Stimulated activated CD4-positive, alpha-beta T cell treated with anti-CD3 and anti-CD28 coated beads, Interleukin-4, amount 100 ng/mL, for 4 hours (primary cell): ENCODE results near the gene TYSND1.
"Not testable (repeated sequence)": the region's sequence is repeated elsewhere in the genome, so short reads cannot be mapped to it uniquely, and the experiment has no call there.

Experiments
- DNase-seq, 2 experiments: peaks; one replicate each; pipeline ENCODE4 v3.0.0-alpha.2; 2020

The TYSND1 gene, protein sequence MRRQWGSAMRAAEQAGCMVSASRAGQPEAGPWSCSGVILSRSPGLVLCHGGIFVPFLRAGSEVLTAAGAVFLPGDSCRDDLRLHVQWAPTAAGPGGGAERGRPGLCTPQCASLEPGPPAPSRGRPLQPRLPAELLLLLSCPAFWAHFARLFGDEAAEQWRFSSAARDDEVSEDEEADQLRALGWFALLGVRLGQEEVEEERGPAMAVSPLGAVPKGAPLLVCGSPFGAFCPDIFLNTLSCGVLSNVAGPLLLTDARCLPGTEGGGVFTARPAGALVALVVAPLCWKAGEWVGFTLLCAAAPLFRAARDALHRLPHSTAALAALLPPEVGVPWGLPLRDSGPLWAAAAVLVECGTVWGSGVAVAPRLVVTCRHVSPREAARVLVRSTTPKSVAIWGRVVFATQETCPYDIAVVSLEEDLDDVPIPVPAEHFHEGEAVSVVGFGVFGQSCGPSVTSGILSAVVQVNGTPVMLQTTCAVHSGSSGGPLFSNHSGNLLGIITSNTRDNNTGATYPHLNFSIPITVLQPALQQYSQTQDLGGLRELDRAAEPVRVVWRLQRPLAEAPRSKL

DNA sequence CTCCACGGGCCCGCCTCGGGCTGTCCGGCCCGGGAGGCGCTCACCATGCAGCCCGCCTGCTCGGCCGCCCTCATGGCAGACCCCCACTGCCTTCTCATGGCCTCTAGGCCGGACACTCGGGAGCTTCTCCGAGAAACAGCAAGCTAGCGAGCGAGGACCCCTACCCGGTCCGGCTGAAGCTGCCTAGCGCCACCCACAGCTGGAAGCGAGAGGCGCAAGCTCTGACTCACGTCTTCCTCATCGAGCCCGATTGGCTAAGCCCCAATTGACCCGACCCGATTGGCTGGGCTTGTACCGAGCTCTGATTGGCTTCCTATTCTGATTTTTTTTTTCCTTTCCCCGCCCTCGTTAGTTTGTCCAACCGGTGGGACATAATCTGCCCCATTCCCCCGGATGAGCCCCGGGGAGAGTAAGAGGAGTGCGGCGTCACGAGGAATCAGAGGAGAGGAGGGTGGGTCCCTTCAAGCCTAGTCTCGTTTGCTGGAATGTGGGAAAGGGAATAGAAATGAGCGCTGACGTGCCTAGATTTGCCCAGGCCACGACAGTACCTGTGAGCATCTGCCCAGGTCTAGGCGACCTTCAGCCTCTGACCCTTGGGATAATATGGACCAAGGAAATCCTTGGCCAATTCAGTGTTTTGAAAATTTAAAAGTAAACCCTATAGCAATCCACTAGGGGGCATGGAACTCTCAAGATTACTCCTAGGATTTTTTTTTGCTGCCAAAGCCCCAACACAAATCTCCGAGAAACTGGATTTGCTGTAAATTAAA lies at the start of gene TYSND1:
Gene TYSND1, minus strand, starts transcription at position 212 of the 770 bp plus-strand sequence. Its CDS starts 114 bp downstream, at position 98.
- DNase-seq: peak; percentile 85 to 94

DNA sequence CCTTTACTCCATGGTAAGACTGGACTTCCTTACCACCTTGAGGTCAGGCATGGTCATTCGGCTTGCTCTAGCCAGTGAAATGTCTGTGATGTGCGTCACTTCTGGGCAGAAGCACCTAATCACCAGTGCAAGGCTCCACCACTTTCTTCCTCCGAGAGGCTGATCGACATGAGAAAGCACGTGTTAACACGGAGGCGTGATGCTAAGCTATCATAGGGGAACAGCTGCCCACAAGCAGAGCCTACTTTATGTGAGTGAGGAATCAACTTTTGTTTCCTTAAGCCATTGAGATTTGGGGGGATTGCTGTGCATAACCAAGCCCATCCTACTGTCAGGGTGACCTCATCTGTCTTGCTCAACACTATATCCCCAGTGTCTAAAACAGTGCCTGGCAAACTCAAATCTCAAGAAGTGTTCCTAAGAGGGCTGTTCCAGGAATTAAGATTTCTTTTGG lies 46.9 kb upstream of the TYSND1 start:
- no peak for DNase-seq

DNA sequence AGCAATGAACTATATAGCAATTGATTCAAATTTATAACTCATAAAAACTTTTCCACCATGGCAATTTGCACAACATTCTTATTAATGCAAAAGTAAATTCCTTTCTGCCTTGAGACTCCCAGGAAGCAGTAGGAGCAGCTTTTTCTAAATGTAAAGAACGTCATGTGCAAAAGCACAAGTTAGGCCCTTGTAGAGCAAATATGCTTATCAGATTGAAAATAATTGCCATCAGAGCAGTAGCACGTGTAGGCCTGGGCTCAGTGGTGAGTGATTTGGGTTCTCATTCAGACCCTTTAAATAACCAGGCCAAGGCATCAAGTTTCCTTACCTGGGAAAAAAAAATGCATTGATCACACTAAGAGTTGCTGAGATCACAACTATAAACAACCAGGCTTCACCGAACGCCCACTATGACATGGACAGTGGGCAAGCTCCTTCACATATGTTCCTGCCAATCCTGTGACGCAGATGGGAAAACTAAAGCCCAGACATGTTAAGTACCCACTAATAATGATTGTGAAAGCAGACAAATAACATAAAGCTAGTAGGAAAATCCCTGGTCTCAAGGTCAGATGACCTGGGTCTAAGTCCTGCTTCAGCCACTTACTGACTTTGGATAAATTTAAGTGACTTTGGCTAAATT lies 45.9 kb upstream of the TYSND1 start:
- no peak for DNase-seq

DNA sequence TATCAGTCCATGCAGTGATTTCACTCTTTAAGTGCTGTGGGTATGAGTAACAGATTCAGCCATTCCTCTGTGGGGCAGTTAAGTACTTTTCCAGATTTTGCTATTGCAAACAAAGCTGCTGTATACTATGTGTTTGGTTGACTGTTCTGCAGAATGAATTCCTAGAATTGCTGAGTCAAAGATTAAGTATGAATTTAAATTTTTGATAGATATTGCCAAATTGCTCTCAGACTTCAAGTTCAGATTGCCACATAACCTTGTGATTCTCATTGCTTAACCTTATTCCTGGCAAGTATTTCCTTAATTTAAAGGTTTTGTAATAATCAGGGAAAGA lies 45.4 kb upstream of the TYSND1 start:
- no peak for DNase-seq

DNA sequence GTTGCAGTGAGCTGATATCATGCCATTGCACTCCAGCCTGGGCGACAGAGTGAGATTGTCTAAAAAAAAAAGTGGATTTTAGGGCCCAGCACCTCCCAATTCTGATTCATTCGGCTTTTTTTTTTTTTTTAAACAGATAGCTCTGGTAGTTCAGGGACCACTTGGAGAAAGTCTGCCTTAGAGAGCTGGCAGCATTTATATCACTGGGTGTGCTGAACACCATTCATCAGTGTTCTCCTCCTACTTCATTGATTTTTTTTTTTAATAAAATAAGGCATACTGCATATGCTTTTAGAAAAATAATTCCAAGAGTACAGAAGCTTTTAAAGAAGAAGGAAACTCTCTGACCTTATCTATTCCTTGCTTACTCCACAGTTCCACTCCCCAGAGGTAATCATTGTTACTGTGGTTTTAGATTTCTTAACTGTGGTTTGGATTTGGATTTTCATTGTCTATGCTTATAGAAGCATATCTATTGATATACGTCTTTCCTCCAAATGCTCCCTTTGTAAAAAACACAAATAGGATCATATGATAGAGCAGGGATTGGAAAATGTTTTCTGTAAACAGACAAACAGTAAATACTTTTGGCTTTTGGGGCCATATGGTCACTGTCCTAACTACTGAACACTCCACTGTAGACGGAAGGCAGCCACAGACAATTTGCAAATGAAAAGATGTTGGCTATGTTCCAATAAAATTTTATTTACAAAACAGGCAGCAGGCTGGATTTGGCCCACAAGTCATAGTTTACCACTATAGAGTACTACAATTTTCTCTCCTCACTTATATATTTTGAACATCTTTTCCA lies 44.9 kb upstream of the TYSND1 start:
- DNase-seq: no peak

DNA sequence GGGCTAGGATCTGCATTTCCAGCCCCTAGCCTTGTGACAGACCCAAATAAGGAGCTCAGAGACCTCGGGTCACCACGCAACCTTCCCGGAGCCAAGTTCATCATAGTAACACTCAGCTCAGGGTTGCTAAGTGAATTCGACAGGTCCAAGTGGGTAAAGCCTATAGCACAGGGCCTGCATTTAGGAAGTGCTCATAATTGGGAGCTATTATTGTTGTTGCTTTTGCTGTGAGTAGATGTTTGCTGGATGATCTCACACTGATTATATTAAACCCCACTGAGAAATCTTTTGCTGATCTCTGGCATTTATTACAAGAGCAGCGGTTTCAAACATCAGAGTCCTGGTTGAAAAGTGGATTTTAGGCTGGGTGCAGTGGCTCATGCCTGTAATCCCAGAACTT lies 44.1 kb upstream of the TYSND1 start:
- no peak for DNase-seq

DNA sequence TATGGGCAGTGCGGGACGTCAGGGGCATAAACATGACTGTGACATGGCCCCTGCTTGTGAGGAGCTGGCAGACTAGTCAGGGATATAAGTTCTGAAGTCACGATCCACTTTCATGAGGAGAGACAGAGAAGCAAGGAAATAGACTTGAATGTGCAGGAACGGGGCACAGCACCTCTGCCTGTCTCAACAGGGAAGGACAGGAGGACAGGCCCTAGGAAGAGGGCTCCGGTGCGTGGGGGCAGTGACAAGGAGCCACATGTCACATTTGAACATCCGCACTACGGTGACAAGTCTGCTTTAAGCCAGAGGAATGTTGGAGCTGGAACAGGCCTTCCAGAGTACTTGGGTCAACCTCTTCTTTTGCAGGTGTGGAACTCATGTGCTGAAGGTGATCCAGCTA lies 43.6 kb upstream of the TYSND1 start:
- DNase-seq: no peak

DNA sequence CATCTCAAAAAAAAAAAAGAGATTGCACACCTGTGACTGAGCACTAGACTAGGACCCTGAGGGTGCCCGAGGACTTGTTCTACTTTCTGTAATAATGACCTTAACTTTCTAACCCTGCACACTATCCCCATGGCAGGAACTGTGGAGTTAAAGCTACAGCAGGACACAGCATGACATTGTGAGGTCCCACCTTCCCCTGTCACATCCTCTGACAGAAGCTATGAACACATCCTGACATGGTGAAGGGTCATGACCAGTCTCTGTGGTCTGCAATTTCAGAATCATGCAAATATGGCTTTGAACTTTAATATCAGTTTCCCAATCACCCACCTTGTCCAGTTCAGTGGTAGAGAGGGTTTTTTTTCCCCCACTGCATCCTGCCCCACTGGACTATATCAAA lies 42.3 kb upstream of the TYSND1 start:
- no peak for DNase-seq

DNA sequence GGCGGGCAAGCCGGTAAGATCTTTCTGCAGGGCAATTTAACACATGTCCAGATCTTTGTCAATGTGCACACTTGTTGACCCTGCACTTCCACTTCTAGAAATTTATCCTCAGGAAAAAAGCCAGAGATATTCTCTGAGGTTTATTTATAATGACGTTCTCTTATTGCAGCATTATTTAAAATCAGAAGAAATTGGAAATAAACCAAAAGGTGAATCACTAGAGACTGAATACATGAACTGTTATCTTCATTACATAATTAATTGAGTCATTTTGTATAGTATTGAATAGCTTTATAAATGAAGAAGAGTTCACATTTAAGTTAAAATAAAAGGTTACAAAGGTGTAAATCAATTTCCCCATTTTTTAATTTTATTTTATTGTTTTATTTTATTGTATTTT lies 40.1 kb upstream of the TYSND1 start:
- DNase-seq: no peak

DNA sequence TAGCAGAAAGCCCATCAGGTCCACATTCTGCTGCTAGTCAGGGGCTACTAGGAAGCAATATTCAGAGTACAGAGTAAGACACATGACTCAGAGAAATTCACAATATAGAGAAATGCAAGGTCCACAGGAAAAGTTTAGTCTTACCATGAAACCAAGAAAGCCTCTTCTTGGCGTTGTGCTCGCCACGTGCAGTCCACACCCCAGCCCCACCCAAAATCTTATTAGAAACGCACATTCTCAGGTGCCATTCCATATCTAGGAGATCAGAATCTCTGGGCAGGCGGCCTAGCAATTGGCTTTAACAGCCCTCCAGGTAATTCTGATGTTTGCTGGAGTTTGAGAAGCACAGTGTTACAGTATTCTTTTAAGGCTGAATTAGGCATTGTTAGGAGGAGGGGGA lies 39.6 kb upstream of the TYSND1 start:
- no peak for DNase-seq

DNA sequence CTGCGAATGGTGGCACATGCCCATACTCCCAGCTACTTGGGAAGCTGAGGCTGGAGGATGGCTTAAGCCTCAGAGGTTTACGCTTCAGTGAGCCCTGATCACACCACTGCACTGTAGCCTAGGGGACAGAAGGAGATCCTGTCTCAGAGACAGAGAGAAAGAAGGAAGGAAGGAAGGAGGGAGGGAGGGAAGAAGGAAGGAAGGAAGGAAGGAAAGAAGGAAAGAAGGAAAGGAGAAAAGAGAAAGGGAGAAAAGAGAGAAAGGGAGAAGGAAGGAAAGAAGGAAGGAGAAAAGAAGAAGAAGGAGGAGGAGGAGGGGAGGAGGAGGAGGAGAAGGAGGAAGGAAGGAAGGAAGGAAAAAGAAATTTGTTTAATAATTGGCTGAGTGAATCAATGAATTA lies 36.8 kb upstream of the TYSND1 start:
- DNase-seq: no peak

DNA sequence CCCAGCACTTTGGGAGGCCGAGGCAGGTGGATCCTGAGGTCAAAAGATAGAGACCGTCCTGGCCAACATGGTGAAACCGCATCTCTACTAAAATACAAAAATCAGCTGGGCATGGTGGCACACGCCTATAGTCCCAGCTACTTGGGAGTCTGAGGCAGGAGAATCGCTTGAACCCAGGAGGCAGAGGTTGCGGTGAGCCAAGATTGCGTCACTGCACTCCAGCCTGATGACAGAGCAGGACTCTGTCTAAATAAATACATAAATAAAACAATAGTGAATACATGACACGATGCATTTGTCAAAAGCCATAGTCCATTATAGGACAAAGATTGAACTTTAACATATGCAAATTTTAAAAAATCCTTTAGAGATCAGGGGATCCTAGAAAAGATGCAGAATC lies 32.7 kb upstream of the TYSND1 start:
- DNase-seq: not testable (repeated sequence)

DNA sequence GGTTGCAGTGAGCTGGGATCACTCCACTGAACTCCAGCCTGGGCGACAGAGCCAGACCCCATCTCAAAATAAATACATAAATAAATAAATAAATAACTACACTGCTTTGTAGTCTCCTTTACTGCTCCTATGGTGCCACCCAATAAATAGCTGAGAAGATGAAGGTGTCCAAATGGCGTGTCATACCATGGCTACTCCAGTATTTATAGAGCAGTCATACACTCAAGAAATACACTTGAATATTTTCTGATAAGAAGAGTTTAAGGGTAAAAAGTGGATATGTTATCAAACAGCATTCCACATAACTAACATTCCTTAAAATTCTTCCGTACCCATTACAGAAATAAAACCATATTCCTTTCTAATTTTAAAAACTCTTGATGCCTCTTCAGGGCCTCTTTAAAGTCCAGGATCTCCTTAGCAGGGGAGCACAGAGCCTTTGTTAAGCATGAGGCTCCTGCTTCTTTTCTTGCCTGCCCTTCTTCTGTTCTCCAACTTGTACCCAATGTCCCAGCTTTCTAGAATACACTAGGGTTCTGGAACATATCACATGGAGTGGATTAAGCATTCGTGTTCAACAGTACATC lies 31.7 kb upstream of the TYSND1 start:
- DNase-seq: no peak

DNA sequence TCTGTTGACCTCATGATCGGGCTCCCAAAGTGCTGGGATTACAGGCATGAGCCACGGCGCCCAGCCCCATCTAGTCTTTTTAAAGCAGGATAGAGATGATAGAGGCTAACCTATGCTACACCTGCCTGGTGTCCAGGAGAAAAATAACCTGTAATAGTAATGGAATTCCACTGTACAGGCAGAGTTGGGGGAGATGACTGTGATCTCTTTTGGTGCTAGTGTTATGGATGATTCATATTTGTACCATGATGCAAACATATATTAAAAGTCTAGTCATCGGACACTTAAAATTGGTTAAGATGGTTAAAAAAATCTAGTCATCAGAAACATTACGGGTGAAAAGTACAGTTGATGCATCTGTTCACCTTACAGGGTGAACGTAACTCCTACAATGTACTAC lies 29.9 kb upstream of the TYSND1 start:
- no peak for DNase-seq

DNA sequence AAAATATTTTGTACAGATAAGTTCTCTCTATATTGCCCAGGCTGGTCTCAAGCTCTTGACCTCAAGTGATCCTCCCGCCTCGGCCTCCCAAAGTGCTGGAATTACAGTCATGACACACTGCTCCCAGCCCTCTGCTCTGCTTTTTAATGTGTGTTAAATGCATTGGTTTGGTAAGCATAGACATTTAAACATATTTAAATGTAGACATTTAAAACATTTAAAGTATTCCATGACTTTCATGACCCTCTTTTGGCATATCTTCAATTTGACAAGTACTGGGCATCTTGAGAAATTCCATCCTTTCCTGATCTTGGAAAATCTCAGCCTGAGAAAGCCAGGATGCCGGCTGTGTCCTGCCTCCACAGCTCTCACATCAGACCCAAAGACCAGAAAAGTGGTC lies 29.0 kb upstream of the TYSND1 start:
- DNase-seq: no peak

DNA sequence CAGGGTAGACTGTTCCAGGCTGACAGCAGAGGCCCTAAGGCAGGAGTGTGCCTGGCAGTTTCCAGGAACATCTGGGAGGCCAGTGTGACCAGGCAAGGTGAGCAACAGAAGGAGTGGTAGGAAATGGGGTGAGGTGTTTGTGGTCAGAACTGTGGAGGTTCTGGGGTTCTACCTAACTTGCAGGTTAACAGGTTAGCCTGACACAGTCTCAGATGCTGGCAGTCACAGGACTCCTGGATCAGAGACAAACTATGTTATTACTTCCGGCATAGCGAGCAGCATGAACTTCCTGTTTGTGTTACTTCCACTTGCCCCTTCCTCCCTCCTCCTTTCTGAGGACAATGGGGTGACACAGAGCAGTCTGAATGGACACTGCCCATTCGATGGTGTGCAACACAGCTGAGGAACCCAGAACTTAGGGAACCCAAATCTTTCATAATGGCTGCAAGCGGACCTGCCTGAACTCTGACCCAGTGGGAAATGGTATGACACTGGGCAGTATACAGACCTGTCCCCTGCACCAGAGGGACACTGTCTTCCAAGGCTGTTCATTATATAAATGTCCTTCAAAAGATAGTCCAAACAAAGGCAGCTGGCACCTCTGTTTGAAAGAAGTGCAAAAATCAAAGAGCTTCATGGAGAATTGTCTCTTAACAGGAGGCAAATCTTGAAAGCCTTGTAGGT lies 27.7 kb upstream of the TYSND1 start:
- DNase-seq: peak in 1 of 2 experiments; percentile 11

DNA sequence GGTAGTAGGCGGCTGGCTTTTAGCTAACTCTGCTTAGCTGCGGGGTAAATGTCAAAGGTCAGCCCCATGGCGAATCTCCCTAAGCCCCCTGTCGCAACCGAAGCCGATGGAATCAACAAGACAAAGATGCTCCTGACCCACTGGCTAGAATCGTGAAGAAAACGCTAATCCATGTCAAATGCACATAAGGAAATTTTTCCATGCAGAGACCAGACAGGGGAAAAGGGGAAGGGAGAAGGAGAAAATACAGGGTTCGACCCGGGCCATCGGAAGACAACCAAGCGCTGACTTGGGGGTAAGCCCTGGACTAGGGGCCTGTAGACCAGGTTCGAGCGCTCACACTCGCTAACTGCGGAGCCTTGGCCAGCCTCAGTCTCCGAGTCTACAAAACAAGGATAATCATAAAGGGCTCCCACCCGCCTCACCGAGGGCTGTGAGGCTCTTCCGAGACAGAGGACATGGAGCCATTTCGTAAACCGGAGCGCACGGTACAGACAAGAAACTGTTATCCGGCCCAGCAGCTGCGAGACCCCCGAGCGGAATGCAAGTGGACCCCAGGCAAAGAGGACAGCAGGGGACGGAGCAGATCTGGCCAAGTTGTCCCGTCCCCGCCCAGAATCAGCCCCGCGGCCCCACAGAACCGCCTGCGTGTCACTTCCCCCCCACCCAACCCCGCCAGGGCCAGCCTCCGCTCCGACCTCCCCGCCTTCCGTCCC lies 23.3 kb upstream of the TYSND1 start:
- peak in 1 of 2 experiments; percentile 9 for DNase-seq

DNA sequence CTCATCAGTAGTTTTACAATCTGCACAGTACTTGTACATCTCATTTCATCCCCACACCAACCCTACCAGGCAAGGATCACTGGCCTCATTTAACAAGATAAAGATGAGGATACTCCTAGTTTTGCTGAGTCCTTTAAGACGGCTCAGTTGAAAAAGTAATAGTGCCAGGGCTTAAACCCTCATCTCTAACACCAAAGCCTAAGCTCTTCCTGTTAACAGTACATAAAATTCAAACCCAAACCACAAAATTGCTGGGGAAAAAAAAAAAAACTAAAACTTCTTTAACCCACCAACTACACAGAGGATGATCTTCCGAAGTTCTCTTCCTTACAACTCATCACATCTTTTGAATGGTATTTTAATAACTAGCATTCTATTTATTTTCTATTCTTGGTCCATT lies 22.5 kb upstream of the TYSND1 start:
- no peak for DNase-seq

DNA sequence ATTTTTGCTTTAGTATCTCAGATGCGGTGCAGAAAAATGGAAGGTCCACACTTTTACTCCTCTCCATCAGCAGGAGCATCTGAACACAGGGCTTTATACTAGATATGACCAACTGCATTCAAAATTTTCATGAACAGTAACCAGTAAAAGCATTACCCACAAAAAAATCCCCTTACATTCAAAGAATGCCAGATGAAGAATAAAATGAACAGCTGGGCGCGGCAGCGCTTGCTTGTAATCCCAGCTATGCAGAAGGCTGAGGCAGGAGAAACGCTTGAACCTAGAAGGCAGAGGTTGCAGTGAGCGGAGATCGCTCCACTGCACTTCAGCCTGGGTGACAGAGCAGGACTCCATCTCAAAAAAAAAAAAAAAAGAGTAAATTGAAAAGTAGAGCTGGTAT lies 20.7 kb upstream of the TYSND1 start:
- no peak for DNase-seq

DNA sequence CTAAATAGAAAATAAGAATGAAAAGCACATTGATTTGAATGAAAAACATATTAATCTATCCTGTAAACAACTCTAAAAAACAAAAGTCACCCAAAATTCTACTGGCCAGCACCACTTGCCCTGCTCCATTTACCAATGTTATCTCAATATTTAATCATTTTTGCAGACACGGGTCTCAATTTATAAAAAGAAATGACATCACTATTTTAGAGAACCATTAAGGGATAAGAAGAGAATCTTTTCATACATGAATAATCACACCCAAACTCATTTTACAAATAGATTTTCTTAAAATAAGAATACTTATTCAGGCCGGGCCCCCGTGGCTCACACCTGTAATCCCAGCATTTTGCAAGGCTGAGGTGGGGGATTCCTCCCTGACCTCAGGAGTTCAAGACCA lies 19.9 kb upstream of the TYSND1 start:
- DNase-seq: no peak

DNA sequence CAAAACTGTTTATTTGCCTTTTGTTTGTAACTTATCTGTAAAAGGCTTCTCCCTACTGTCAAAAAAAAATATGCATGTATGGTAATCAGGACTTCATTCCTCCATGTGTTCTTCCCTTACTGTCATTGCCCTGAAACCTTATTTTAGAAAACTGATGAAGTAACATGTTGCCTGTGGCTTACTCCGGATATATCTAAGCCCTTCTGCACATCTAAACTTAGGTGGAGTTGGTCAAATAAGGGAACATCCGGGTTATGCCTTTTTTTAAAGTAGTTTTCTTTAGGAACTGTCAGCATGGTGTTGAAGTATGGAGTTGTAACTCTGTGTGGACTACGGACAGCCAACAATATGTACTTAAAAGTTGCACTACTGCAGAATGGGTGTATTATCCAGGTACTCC lies 17.7 kb upstream of the TYSND1 start:
- no peak for DNase-seq
